ENCODE measurements around the gene NPRL2. TPM values are rescaled to one million over a fixed set of nuclear protein-coding genes. Genes with fewer than 3 reads are reported as not detected.

Gene NPRL2
- total and polyA plus RNA-seq, 2 of the 13 experiments (the other 11 are each of a cell fraction or from before 2014, with no cell fraction given) = 30.6 to 51.4 TPM

DNA sequence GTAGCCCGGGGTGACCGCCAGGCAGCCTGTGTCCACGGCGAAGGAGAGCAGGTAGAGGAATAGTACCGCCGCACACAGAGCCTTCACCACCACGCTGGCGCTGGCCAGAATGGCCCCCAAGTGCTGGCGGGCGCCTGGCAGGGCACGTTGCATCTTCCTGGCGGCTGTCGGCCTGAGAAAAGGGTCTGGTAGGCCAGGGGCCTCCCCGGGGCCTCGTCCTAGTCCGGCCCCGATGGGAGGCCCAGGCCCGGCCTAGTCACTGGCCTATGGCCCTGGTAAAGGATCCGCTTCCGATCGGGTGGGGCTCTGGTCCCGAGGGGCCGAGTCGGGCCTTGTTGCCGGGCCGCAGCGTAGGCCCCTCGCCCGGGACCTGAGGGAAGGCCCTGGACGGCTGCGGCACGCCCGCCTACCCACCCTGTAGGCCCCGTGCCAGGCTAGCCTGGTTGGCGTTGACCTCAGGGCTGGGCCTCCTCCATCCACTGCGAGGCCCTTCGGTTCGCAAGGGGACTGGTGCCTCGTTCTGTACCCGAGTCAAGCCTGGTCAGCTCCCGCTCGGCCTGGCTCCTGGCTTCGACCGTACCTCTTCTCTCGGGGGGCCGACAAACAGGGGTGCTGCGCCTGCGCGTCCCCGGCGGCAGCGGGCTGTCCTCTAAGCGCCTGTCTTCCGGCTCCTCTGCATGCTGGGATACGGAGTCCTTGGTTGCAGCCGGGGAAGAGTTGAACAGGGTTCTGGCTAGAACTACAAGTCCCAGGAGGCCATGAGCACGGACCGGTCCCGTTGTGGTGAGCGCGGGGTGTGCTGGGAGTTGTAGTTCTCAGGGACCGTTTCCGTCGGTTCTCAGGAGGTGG, 8.6 kb upstream of the NPRL2 start, which contains the start of gene TMEM115 (continued):
- no peak for TF ChIP-seq ZNF484 (CRISPR knock-in tag; IDR thresholded peaks at IDR 0.05; ENCODE audit: borderline replicate concordance, low read depth)
- TF ChIP-seq, protein P1, sequence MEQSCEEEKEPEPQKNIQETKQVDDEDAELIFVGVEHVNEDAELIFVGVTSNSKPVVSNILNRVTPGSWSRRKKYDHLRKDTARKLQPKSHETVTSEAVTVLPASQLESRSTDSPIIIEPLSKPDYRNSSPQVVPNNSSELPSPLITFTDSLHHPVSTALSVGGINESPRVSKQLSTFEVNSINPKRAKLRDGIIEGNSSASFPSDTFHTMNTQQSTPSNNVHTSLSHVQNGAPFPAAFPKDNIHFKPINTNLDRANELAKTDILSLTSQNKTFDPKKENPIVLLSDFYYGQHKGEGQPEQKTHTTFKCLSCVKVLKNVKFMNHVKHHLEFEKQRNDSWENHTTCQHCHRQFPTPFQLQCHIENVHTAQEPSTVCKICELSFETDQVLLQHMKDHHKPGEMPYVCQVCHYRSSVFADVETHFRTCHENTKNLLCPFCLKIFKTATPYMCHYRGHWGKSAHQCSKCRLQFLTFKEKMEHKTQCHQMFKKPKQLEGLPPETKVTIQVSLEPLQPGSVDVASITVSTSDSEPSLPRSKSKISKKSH (CRISPR knock-in tag; IDR thresholded peaks at IDR 0.05; ENCODE audit: borderline replicate concordance) = peak; percentile 74; the same call in 1 of the 2 replicates
- TF ChIP-seq ZNF644 (CRISPR knock-in tag; IDR thresholded peaks at IDR 0.05; ENCODE audit: low read depth) = no peak
- peak; percentile 92 for TF ChIP-seq ZNF605 (CRISPR knock-in tag; IDR thresholded peaks at IDR 0.05)
- TF ChIP-seq, protein P2, sequence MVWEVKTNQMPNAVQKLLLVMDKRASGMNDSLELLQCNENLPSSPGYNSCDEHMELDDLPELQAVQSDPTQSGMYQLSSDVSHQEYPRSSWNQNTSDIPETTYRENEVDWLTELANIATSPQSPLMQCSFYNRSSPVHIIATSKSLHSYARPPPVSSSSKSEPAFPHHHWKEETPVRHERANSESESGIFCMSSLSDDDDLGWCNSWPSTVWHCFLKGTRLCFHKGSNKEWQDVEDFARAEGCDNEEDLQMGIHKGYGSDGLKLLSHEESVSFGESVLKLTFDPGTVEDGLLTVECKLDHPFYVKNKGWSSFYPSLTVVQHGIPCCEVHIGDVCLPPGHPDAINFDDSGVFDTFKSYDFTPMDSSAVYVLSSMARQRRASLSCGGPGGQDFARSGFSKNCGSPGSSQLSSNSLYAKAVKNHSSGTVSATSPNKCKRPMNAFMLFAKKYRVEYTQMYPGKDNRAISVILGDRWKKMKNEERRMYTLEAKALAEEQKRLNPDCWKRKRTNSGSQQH (CRISPR knock-in tag; IDR thresholded peaks at IDR 0.05; ENCODE audit: low read depth) = 0 out of 2 replicates have a peak, but pooled peaks have one; percentile 58
- TF ChIP-seq, protein P3, sequence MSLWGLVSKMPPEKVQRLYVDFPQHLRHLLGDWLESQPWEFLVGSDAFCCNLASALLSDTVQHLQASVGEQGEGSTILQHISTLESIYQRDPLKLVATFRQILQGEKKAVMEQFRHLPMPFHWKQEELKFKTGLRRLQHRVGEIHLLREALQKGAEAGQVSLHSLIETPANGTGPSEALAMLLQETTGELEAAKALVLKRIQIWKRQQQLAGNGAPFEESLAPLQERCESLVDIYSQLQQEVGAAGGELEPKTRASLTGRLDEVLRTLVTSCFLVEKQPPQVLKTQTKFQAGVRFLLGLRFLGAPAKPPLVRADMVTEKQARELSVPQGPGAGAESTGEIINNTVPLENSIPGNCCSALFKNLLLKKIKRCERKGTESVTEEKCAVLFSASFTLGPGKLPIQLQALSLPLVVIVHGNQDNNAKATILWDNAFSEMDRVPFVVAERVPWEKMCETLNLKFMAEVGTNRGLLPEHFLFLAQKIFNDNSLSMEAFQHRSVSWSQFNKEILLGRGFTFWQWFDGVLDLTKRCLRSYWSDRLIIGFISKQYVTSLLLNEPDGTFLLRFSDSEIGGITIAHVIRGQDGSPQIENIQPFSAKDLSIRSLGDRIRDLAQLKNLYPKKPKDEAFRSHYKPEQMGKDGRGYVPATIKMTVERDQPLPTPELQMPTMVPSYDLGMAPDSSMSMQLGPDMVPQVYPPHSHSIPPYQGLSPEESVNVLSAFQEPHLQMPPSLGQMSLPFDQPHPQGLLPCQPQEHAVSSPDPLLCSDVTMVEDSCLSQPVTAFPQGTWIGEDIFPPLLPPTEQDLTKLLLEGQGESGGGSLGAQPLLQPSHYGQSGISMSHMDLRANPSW (CRISPR knock-in tag; IDR thresholded peaks at IDR 0.05; ENCODE audit: borderline replicate concordance) = peak; percentile 80; the same call in 1 of the 2 replicates
- TF ChIP-seq, protein P4, sequence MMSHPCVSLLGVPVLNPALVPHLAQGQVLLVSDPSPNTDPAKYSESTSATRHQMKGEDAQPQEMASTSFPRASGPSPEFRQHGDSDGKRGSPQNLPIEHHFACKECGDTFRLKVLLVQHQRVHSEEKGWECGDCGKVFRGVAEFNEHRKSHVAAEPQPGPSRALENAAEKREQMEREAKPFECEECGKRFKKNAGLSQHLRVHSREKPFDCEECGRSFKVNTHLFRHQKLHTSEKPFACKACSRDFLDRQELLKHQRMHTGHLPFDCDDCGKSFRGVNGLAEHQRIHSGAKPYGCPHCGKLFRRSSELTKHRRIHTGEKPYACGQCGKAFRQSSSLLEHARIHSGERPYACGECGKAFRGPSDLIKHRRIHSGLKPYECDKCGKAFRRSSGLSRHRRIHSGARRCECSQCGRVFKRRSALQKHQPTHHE (CRISPR knock-in tag; IDR thresholded peaks at IDR 0.05; ENCODE audit: borderline replicate concordance) = peak; percentile 36; the same call in 1 of the 2 replicates
- TF ChIP-seq ZNF773 (CRISPR knock-in tag; IDR thresholded peaks at IDR 0.05; ENCODE audit: borderline replicate concordance) = peak; percentile 86; the same call in 1 of the 2 replicates
- TF ChIP-seq ZBTB42 (CRISPR knock-in tag; IDR thresholded peaks at IDR 0.05) = peak; percentile 53; the same call in 1 of the 2 replicates
- TF ChIP-seq ZNF335 (CRISPR knock-in tag; IDR thresholded peaks at IDR 0.05) = peak; percentile 99
- TF ChIP-seq BRCA1 (CRISPR knock-in tag; IDR thresholded peaks at IDR 0.05) = no peak
- TF ChIP-seq FIP1L1 (IDR thresholded peaks at IDR 0.05; ENCODE audit: borderline replicate concordance, insufficient read depth, low read depth, low read length) = no peak
- TF ChIP-seq, protein P5, sequence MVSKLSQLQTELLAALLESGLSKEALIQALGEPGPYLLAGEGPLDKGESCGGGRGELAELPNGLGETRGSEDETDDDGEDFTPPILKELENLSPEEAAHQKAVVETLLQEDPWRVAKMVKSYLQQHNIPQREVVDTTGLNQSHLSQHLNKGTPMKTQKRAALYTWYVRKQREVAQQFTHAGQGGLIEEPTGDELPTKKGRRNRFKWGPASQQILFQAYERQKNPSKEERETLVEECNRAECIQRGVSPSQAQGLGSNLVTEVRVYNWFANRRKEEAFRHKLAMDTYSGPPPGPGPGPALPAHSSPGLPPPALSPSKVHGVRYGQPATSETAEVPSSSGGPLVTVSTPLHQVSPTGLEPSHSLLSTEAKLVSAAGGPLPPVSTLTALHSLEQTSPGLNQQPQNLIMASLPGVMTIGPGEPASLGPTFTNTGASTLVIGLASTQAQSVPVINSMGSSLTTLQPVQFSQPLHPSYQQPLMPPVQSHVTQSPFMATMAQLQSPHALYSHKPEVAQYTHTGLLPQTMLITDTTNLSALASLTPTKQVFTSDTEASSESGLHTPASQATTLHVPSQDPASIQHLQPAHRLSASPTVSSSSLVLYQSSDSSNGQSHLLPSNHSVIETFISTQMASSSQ (IDR thresholded peaks at IDR 0.05; ENCODE audit: low read depth) = no peak
- TF ChIP-seq, protein P5 (CRISPR knock-in tag; IDR thresholded peaks at IDR 0.05; ENCODE audit: borderline replicate concordance) = peak; percentile 72; the same call in 1 of the 2 replicates
- TF ChIP-seq ZNF891 (CRISPR knock-in tag; IDR thresholded peaks at IDR 0.05) = peak; percentile 85
- TF ChIP-seq JUNB (CRISPR knock-in tag; IDR thresholded peaks at IDR 0.05; ENCODE audit: borderline replicate concordance) = no peak
- no peak for TF ChIP-seq ADNP (CRISPR knock-in tag; IDR thresholded peaks at IDR 0.05)

All from HepG2 (cell line).